Colonic mucosa (tissue), 4 donors: ENCODE results near the gene TMEM163. TPM values are rescaled to one million over a fixed set of nuclear protein-coding genes. Genes with fewer than 3 reads are reported as not detected.

ENCODE experiments used
- DNase-seq: peaks from one replicate; pipeline ENCODE4 v3.0.0-alpha.2; 2020
- H3K27ac ChIP-seq: fragments of 200-600 bp; one replicate; pipeline ENCODE4 v1.8.0; 2021
- H3K27me3 ChIP-seq: fragments of 200-600 bp; one replicate; pipeline ENCODE4 v1.8.0; 2021
- H3K36me3 ChIP-seq: fragments of 200-600 bp; one replicate; pipeline ENCODE4 v1.8.0; 2021
- H3K4me1 ChIP-seq: fragments of 200-600 bp; one replicate; pipeline ENCODE4 v1.8.0; 2021; ENCODE audit warnings: mild to moderate bottlenecking
- H3K4me3 ChIP-seq: fragments of 200-600 bp; one replicate; pipeline ENCODE4 v1.8.0; 2021
- H3K9ac ChIP-seq, 2 donors: one replicate each; pipeline ENCODE4 v1.7.0; 2013; ENCODE audit warnings: control low read depth in 2 of 2, low read depth in 2 of 2, low read length in 2 of 2
- H3K9me3 ChIP-seq: fragments of 200-600 bp; one replicate; pipeline ENCODE4 v1.8.0; 2021
- CTCF ChIP-seq: fragments of 200-600 bp; IDR thresholded peaks from one replicate; pipeline ENCODE4 v1.8.0; 2022; ENCODE audit warnings: antibody characterized with exemption, mild to moderate bottlenecking
- intact Hi-C: fragments of 100-400 bp; cut with DNase I; formaldehyde crosslinking; loops from one replicate; pipeline ENCODE4 v1.14.1; 2022
- total RNA-seq, 2 donors: library from RNA; stranded (reverse); fragmentation: NEBNext Ultra II Directional in 1 of 2; extraction: Animal tissue kit (Norgen Biotek cat#: 25700) in 1 of 2; gene quantifications; one replicate each; pipeline ENCODE4 v1.2.1, GENCODE V29; 2021
- donor health status: healthy.
- donor health status: DM: no; HTN: no; CAD: no.
- donor health status: DM: no; HTN: no; CAD: no.

Gene TMEM163
- total RNA-seq, 2 donors from 2014 or later: 0.29 TPM; not detected in 1

- H3K9ac ChIP-seq: no peak overlapping the region
- no peaks in the 10 kb centered on the region for H3K27me3 ChIP-seq
- DNase-seq: no peak
- H3K36me3 ChIP-seq: no peaks in the 10 kb centered on the region
- intact Hi-C loops: no loop called here
- H3K27ac ChIP-seq: no peak overlapping the region
- no peak for TF ChIP-seq CTCF
- no peaks in the 10 kb centered on the region for H3K4me1 ChIP-seq
- no peak overlapping the region for H3K4me3 ChIP-seq
- no peaks in the 10 kb centered on the region for H3K9me3 ChIP-seq
Observed at GRCh38 chr2:134601264-134601663, 117.5 kb downstream of the TMEM163 start.

GRCh38 chr2:134600208-134600607, 118.6 kb downstream of the TMEM163 start:
- no peaks in the 10 kb centered on the region for H3K4me1 ChIP-seq
- H3K27me3 ChIP-seq: no peaks in the 10 kb centered on the region
- no peaks in the 10 kb centered on the region for H3K36me3 ChIP-seq
- H3K9me3 ChIP-seq: no peaks in the 10 kb centered on the region
- no peak for TF ChIP-seq CTCF
- H3K4me3 ChIP-seq: no peak overlapping the region
- H3K27ac ChIP-seq: no peak overlapping the region
- no peak for DNase-seq
- intact Hi-C loops: no loop called here
- no peak overlapping the region for H3K9ac ChIP-seq

GRCh38 chr2:134599236-134599635, 119.6 kb downstream of the TMEM163 start:
- Histone ChIP-seq H3K9me3 (no peaks in the 10 kb centered on the region), H3K9ac (no peak overlapping the region), H3K27me3 (no peaks in the 10 kb centered on the region), H3K4me1 (no peaks in the 10 kb centered on the region), H3K27ac (no peak overlapping the region), H3K4me3 (no peak overlapping the region), H3K36me3 (no peaks in the 10 kb centered on the region)
- DNase-seq: no peak
- TF ChIP-seq CTCF: no peak
- intact Hi-C loops: no loop called here

- no peaks in the 10 kb centered on the region for H3K36me3 ChIP-seq
- no peaks in the 10 kb centered on the region for H3K27me3 ChIP-seq
- H3K9me3 ChIP-seq: no peaks in the 10 kb centered on the region
- no peak overlapping the region for H3K27ac ChIP-seq
- no peak for DNase-seq
- TF ChIP-seq CTCF: no peak
- no peaks in the 10 kb centered on the region for H3K4me1 ChIP-seq
- intact Hi-C loops: no loop called here
- no peak overlapping the region for H3K4me3 ChIP-seq
- no peak overlapping the region for H3K9ac ChIP-seq
Observed at GRCh38 chr2:134594399-134594798, 124.4 kb downstream of the TMEM163 start.

- H3K36me3 ChIP-seq: no peaks in the 10 kb centered on the region
- no peaks in the 10 kb centered on the region for H3K4me1 ChIP-seq
- H3K9ac ChIP-seq: no peak overlapping the region
- TF ChIP-seq CTCF: no peak
- no peak overlapping the region for H3K27ac ChIP-seq
- no peaks in the 10 kb centered on the region for H3K9me3 ChIP-seq
- no peak overlapping the region for H3K4me3 ChIP-seq
- no peaks in the 10 kb centered on the region for H3K27me3 ChIP-seq
- no peak for DNase-seq
- intact Hi-C loops: no loop called here
Observed at GRCh38 chr2:134593519-134593918, 125.3 kb downstream of the TMEM163 start.

- intact Hi-C loops: no loop called here
- no peak overlapping the region for H3K4me3 ChIP-seq
- H3K9me3 ChIP-seq: no peaks in the 10 kb centered on the region
- no peak overlapping the region for H3K27ac ChIP-seq
- TF ChIP-seq CTCF: no peak
- no peaks in the 10 kb centered on the region for H3K36me3 ChIP-seq
- H3K9ac ChIP-seq: no peak overlapping the region
- no peaks in the 10 kb centered on the region for H3K27me3 ChIP-seq
- H3K4me1 ChIP-seq: no peaks in the 10 kb centered on the region
- DNase-seq: no peak
Observed at GRCh38 chr2:134592377-134592776, 126.4 kb downstream of the TMEM163 start.
